ENCODE results near the gene PRR5L. TPM values are rescaled to one million over a fixed set of nuclear protein-coding genes. Genes with fewer than 3 reads are reported as not detected.

Gene PRR5L
- polyA plus RNA-seq, 3 donors: 3.5 to 16.0 (median 7.4) TPM

DNA sequence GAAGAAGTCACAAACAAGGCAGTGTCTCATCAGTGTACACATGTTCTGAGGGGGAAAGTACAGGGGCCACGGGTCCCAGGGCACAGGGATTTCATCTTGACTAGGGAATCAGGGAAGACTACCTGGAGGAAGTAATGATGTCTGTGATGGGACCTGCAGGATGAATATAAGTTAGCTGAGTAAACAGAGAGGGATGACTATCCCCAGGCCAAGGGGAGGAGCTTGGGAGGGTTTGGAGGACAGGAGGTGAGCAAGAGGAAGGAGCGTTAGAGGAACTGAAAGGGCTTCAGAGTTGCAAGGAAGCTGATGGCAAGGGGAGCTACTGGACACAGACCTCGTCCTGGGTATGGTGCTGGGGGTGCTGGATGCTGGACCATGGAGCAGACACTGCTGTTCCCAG lies 157.6 kb downstream of the PRR5L start:
- Mint-ChIP-seq H3K4me3 (peak overlapping the region in 1 of 2 donors; percentile 53), H3K27me3 (ENCODE audit: low read depth in 3 of 3) (peaks cover 0 to 4% (median 2%) of the 10 kb centered on the region in 3 donors), H3K36me3 (peaks cover 20 to 24% of the 10 kb centered on the region in 2 donors), H3K4me1 (peaks cover 63% of the 10 kb centered on the region), H3K27ac (peak overlapping the region in 6 of 7 donors; percentile 42 to 80 (median 72)), H3K9me3 (peaks cover 0 to 2% (median 0%) of the 10 kb centered on the region in 7 donors)
- 20% methylated on average over 3 of the region's 3 CpGs for WGBS (ENCODE audit: insufficient coverage)
- DNase-seq: peak; percentile 77 to 78 (median 78)
- H3K27ac ChIP-seq (ENCODE audit: low read depth in 1 of 2, low read length in 2 of 2): peak overlapping the region; percentile 5 to 38
- H3K9ac ChIP-seq (ENCODE audit: insufficient read depth, low read length, poor library complexity, severe bottlenecking): no peak overlapping the region
- H3K27me3 ChIP-seq (ENCODE audit: control insufficient read depth in 2 of 2, insufficient read depth in 2 of 2, low read length in 2 of 2): no peaks in the 10 kb centered on the region
- peaks cover 43 to 56% of the 10 kb centered on the region in 2 donors for H3K4me1 ChIP-seq (ENCODE audit: control insufficient read depth in 1 of 2, insufficient read depth in 2 of 2, low read length in 2 of 2)
- peak overlapping the region; percentile 26 for H3K4me2 ChIP-seq (replicated peaks; ENCODE audit: extremely low read depth, low read length, poor library complexity, severe bottlenecking)
- H3K36me3 ChIP-seq (replicated peaks in 1 of 2; ENCODE audit: control insufficient read depth in 1 of 2, insufficient read depth in 2 of 2, low read length in 2 of 2): no peaks in the 10 kb centered on the region
- peak overlapping the region in 1 of 3 experiments; percentile 36 for H3K4me3 ChIP-seq (replicated peaks in 1 of 3; ENCODE audit: low read depth in 2 of 3, low read length in 3 of 3)
- no peaks in the 10 kb centered on the region for H3K9me3 ChIP-seq (replicated peaks in 1 of 2; ENCODE audit: control insufficient read depth in 1 of 2, insufficient read depth in 1 of 2, low read length in 2 of 2)
- no peaks in the 10 kb centered on the region for H4K20me1 ChIP-seq (ENCODE audit: insufficient read depth, low read length)
- no peaks in the 10 kb centered on the region for H3K79me2 ChIP-seq (ENCODE audit: insufficient read depth, low read length)
- H2AFZ ChIP-seq (ENCODE audit: insufficient read depth, low read depth, low read length, poor library complexity, severe bottlenecking): no peak overlapping the region
- TF ChIP-seq, protein P1, sequence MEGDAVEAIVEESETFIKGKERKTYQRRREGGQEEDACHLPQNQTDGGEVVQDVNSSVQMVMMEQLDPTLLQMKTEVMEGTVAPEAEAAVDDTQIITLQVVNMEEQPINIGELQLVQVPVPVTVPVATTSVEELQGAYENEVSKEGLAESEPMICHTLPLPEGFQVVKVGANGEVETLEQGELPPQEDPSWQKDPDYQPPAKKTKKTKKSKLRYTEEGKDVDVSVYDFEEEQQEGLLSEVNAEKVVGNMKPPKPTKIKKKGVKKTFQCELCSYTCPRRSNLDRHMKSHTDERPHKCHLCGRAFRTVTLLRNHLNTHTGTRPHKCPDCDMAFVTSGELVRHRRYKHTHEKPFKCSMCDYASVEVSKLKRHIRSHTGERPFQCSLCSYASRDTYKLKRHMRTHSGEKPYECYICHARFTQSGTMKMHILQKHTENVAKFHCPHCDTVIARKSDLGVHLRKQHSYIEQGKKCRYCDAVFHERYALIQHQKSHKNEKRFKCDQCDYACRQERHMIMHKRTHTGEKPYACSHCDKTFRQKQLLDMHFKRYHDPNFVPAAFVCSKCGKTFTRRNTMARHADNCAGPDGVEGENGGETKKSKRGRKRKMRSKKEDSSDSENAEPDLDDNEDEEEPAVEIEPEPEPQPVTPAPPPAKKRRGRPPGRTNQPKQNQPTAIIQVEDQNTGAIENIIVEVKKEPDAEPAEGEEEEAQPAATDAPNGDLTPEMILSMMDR (IDR thresholded peaks at IDR 0.05): no peak
- intact Hi-C loops (cut with micrococcal nuclease): loop anchor here in 1 of 2 donors (10.0 kb wide), 1 partner anchor 89 kb away; no protein-coding TSS in a partner anchor

DNA sequence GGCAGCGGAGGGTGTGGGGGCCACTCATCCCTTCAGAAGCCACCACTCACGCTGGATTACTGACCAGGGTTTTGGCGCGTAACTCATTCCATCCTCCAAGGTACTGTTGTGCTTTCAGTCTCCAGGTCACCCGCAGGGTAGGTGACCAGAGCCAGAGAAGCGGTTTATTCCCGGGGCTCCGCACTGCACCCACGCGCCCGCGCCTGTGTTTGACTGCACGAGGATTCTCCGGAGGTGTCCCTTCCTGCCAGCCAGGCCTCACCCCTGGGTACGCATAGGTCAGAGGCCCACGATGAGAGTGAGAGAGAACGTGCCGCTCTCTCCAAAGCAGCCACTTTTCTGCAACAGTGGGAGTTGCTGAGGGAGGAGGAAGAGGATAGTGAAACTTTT lies 158.5 kb downstream of the PRR5L start:
- Mint-ChIP-seq H3K9me3 (peaks cover 0 to 2% (median 0%) of the 10 kb centered on the region in 7 donors), H3K36me3 (peaks cover 20% of the 10 kb centered on the region in 2 donors), H3K27me3 (ENCODE audit: low read depth in 3 of 3) (peaks cover 0 to 5% (median 4%) of the 10 kb centered on the region in 3 donors), H3K27ac (peak overlapping the region in 2 of 7 donors; percentile 19 to 73), H3K4me1 (peaks cover 60% of the 10 kb centered on the region), H3K4me3 (no peak overlapping the region)
- DNase-seq: no peak
- TF ChIP-seq, protein P1 (IDR thresholded peaks at IDR 0.05): no peak
- Histone ChIP-seq H3K27ac (ENCODE audit: low read depth in 1 of 2, low read length in 2 of 2) (no peak overlapping the region), H3K36me3 (replicated peaks in 1 of 2; ENCODE audit: control insufficient read depth in 1 of 2, insufficient read depth in 2 of 2, low read length in 2 of 2) (no peaks in the 10 kb centered on the region), H3K4me1 (ENCODE audit: control insufficient read depth in 1 of 2, insufficient read depth in 2 of 2, low read length in 2 of 2) (peaks cover 42 to 55% of the 10 kb centered on the region in 2 donors), H3K9me3 (replicated peaks in 1 of 2; ENCODE audit: control insufficient read depth in 1 of 2, insufficient read depth in 1 of 2, low read length in 2 of 2) (no peaks in the 10 kb centered on the region), H3K79me2 (ENCODE audit: insufficient read depth, low read length) (no peaks in the 10 kb centered on the region), H3K4me2 (replicated peaks; ENCODE audit: extremely low read depth, low read length, poor library complexity, severe bottlenecking) (no peak overlapping the region), H3K4me3 (replicated peaks in 1 of 3; ENCODE audit: low read depth in 2 of 3, low read length in 3 of 3) (no peak overlapping the region), H2AFZ (ENCODE audit: insufficient read depth, low read depth, low read length, poor library complexity, severe bottlenecking) (no peak overlapping the region), H3K9ac (ENCODE audit: insufficient read depth, low read length, poor library complexity, severe bottlenecking) (no peak overlapping the region), H3K27me3 (ENCODE audit: control insufficient read depth in 2 of 2, insufficient read depth in 2 of 2, low read length in 2 of 2) (no peaks in the 10 kb centered on the region), H4K20me1 (ENCODE audit: insufficient read depth, low read length) (no peaks in the 10 kb centered on the region)
- 92% methylated on average over 15 of the region's 18 CpGs for WGBS (ENCODE audit: insufficient coverage)
- intact Hi-C loops (cut with micrococcal nuclease): loop anchor here in 1 of 2 donors (10.0 kb wide), 1 partner anchor 90 kb away; no protein-coding TSS in a partner anchor

Data from CD14-positive monocyte (primary cell).